ENCODE measurements around the gene PIK3CA. TPM values are rescaled to one million over a fixed set of nuclear protein-coding genes. Genes with fewer than 3 reads are reported as not detected.

PIK3CA gene
- total RNA-seq (10 to 100 TPM; 25.3 to 29.7 TPM), polyA plus RNA-seq (ENCODE audit: insufficient read length in 6 of 6) (10 to 100 TPM; 27.3 to 39.8 (median 35.4) TPM)
- long read RNA-seq, donor 1, full-length matches to known transcripts = 5 of 5 reads
- long read RNA-seq, donor 1, partial matches to known transcripts = 0 of 5 reads
- long read RNA-seq, donor 1, other reads (novel, unspliced or antisense) = 0 of 5 reads
- long read RNA-seq, donor 2, full-length matches to known transcripts = 4 of 4 reads
- long read RNA-seq, donor 2, partial matches to known transcripts = 0 of 4 reads
- long read RNA-seq, donor 2, other reads (novel, unspliced or antisense) = 0 of 4 reads
- long read RNA-seq, donor 3, full-length matches to known transcripts = 2 of 2 reads
- long read RNA-seq, donor 3, partial matches to known transcripts = 0 of 2 reads
- long read RNA-seq, donor 3, other reads (novel, unspliced or antisense) = 0 of 2 reads
- long read RNA-seq, donor 4, partial matches to known transcripts = 0 of 1 reads
- long read RNA-seq, donor 4, other reads (novel, unspliced or antisense) = 1 of 1 reads
- long read RNA-seq, donor 5, full-length matches to known transcripts = 5 of 5 reads
- long read RNA-seq, donor 5, partial matches to known transcripts = 0 of 5 reads
- long read RNA-seq, donor 5, other reads (novel, unspliced or antisense) = 0 of 5 reads
- long read RNA-seq, donor 6, full-length matches to known transcripts = 3 of 3 reads
- long read RNA-seq, donor 6, partial matches to known transcripts = 0 of 3 reads
- long read RNA-seq, donor 6, other reads (novel, unspliced or antisense) = 0 of 3 reads
- long read RNA-seq, donor 7 = 0 reads
- long read RNA-seq, donor 8, full-length matches to known transcripts = 2 of 2 reads
- long read RNA-seq, donor 8, partial matches to known transcripts = 0 of 2 reads
- long read RNA-seq, donor 8, other reads (novel, unspliced or antisense) = 0 of 2 reads
- long read RNA-seq, donor 9 = 0 reads
- long read RNA-seq, donor 10 = 0 reads
- long read RNA-seq, donor 11, full-length matches to known transcripts = 2 of 2 reads
- long read RNA-seq, donor 11, partial matches to known transcripts = 0 of 2 reads
- long read RNA-seq, donor 11, other reads (novel, unspliced or antisense) = 0 of 2 reads
- long read RNA-seq, donor 12, full-length matches to known transcripts = 3 of 3 reads
- long read RNA-seq, donor 12, partial matches to known transcripts = 0 of 3 reads
- long read RNA-seq, donor 12, other reads (novel, unspliced or antisense) = 0 of 3 reads

DNA sequence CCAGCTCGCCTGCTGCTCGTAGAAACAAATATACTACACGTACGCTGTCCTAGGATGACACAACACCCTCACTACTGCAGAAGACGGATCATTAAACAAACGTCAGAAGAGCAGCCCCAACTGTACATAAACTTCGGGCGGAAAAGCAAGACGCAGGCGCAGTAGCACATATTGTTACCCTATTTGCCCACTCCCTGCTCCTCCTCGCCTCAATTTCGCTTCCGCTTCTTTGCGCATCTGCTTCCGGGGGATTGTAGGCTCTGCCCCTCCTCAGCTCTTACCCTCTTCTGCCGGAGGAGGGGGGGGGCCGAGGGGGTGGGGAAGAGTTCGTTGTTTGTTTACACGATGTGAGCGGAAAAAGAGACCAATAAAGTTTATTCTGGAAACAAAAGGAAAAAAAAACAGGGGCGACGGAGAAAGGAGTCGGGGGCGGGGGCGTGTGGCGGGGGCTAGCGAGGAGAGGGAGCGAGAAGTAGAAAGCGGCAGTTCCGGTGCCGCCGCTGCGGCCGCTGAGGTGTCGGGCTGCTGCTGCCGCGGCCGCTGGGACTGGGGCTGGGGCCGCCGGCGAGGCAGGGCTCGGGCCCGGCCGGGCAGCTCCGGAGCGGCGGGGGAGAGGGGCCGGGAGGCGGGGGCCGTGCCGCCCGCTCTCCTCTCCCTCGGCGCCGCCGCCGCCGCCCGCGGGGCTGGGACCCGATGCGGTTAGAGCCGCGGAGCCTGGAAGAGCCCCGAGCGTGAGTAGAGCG lies at the start of gene PIK3CA:
Gene PIK3CA, plus strand, starts transcription at position 485 of the 743 bp plus-strand sequence. CDS start 50,469 bp downstream, outside the sequence.
- TF ChIP-seq, protein P1, sequence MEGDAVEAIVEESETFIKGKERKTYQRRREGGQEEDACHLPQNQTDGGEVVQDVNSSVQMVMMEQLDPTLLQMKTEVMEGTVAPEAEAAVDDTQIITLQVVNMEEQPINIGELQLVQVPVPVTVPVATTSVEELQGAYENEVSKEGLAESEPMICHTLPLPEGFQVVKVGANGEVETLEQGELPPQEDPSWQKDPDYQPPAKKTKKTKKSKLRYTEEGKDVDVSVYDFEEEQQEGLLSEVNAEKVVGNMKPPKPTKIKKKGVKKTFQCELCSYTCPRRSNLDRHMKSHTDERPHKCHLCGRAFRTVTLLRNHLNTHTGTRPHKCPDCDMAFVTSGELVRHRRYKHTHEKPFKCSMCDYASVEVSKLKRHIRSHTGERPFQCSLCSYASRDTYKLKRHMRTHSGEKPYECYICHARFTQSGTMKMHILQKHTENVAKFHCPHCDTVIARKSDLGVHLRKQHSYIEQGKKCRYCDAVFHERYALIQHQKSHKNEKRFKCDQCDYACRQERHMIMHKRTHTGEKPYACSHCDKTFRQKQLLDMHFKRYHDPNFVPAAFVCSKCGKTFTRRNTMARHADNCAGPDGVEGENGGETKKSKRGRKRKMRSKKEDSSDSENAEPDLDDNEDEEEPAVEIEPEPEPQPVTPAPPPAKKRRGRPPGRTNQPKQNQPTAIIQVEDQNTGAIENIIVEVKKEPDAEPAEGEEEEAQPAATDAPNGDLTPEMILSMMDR (IDR thresholded peaks at IDR 0.05) = no peak
- peak within 1 kb of the TSS; percentile 99 for H3K27ac ChIP-seq
- H3K4me1 ChIP-seq = peaks cover 0 to 36% of the 10 kb centered on the region in 2 donors
- intact Hi-C loops (cut with DNase I) = loop anchor here in 1 of 2 donors (5.0 kb wide), 1 partner anchor 169 kb away; no protein-coding TSS in a partner anchor
- peak within 1 kb of the TSS; percentile 91 to 96 for H3K4me3 ChIP-seq
- DNase-seq (peak; percentile 93 to 99 (median 96)), ATAC-seq (peak; percentile 91)
- no peaks in the 10 kb centered on the region for H3K27me3 ChIP-seq
- no peaks in the 10 kb centered on the region for H3K36me3 ChIP-seq
- no peaks in the 10 kb centered on the region for H3K9me3 ChIP-seq

DNA sequence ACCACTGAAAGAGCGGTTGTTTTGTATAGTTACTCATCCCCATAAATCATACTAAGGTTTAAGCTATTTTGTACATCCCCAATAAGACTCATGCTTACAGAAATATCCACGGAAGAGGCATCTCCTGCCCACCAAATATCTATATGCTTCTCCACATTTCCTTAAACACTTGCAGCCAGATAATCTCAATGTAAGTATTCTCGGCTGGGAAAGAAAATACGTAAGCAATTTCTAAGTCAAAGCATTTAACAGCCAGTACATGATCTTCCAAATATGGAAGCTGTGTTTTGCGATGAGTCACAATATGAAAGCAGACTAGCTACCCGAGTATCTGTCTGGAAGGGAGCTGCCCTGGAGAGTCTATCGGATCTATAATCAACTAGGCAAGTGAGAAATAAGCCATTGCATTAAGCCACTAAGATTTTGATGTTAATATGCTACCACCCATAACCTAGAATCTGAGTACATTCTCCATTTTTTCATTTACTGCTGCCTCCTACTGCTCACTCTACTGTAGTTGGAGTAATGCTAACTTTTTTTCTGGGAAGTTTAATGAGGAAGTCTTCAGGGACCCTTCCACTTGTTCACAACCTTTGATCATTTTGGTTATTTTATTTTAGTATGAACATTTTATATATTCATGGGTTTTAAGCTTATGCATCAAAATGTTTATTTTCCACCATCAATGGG lies 49.6 kb upstream of the PIK3CA start:
- Histone ChIP-seq H3K27ac (no peak overlapping the region), H3K9me3 (no peaks in the 10 kb centered on the region), H3K27me3 (no peaks in the 10 kb centered on the region), H3K4me1 (no peaks in the 10 kb centered on the region), H3K4me3 (no peak overlapping the region), H3K36me3 (no peaks in the 10 kb centered on the region)
- DNase-seq (no peak), ATAC-seq (no peak)
- intact Hi-C loops (cut with DNase I) = no loop called here
- TF ChIP-seq, protein P1 (IDR thresholded peaks at IDR 0.05) = no peak

DNA sequence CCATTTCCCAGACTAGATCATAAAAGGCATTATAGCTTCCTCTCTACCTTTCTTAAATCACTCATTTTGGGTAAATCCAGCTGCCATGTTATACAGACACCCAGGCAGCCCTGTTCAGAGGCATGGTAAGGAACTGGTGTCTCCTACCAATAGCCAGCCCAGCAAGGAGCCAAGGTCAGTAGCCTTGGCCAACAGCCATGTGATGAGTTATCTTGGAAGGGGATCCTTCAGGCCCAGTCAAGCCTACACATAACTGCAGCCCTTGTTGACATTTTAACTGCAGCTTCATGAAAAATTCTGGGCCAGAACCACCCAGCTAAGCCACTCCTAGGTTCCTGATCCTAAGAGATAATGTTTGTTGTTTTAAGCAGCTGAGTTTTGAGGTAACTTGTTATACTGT lies 47.5 kb upstream of the PIK3CA start:
- DNase-seq = no peak

DNA sequence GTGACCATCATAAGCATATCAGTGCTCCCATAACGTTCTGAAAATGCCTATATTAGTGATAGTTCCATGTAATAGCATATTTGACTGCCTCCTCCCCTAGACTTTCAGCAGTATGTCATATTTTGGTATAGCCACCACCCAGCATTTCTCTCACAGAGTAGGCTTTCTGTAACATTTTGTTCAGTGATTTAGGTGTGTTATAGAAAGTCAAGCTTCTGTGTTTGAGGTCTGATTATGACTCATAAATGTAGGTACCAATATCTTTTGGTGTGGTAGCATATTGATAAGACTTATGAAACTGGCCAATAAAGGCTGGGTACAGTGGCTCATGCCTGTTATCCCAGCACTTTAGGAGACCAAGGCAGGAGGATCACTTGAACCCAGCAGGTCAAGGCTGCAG lies 42.3 kb upstream of the PIK3CA start:
- Histone ChIP-seq H3K4me1 (no peaks in the 10 kb centered on the region), H3K9me3 (no peaks in the 10 kb centered on the region), H3K36me3 (no peaks in the 10 kb centered on the region), H3K27ac (no peak overlapping the region), H3K27me3 (no peaks in the 10 kb centered on the region), H3K4me3 (no peak overlapping the region)
- TF ChIP-seq, protein P1 (IDR thresholded peaks at IDR 0.05) = no peak
- intact Hi-C loops (cut with DNase I) = loop anchor here in 1 of 2 donors (10.0 kb wide), 1 partner anchor 209 kb away; no protein-coding TSS in a partner anchor
- ATAC-seq (no peak), DNase-seq (no peak)

More for the DNA sequence above, 47.5 kb upstream of the PIK3CA start:
- Histone ChIP-seq H3K9me3 (no peaks in the 10 kb centered on the region), H3K4me1 (no peaks in the 10 kb centered on the region), H3K27ac (no peak overlapping the region), H3K36me3 (no peaks in the 10 kb centered on the region), H3K4me3 (no peak overlapping the region), H3K27me3 (no peaks in the 10 kb centered on the region)
- intact Hi-C loops (cut with DNase I) = loop anchor here in 1 of 2 donors (10.0 kb wide), 1 partner anchor 214 kb away; no protein-coding TSS in a partner anchor
- TF ChIP-seq, protein P1 (IDR thresholded peaks at IDR 0.05) = no peak
- ATAC-seq = no peak
